OCI-LY7 (cell line): ENCODE results near the gene CARD14. TPM values are rescaled to one million over a fixed set of nuclear protein-coding genes. Genes with fewer than 3 reads are reported as not detected.

Experiments
- BruUV-seq: library from RNA; stranded (reverse); fragments of 400-500 nt; replicated peaks from 2 replicates; lab custom pipeline; 2021; lab: Mats Ljungman, UMichigan
- CTCF ChIA-PET: fragments of 300-600 bp; sonication (Branson Sonifier 250); formaldehyde crosslinking; loops from one replicate; lab custom pipeline; 2022; ENCODE audit warnings: antibody characterized with exemption; ENCODE audit not compliant: unreplicated experiment; lab: Charles Lee
- POLR2A ChIA-PET: fragments of 300-600 bp; sonication (Branson Sonifier 250); formaldehyde crosslinking; loops from one replicate; lab custom pipeline; 2022; ENCODE audit warnings: antibody characterized with exemption; lab: Charles Lee
- DNase-seq: peaks from one replicate; pipeline ENCODE4 v3.0.0-alpha.2; 2015; ENCODE audit warnings: low spot score
- H2AFZ ChIP-seq: fragments of 200-600 bp; sonication (generic), shearing (Covaris generic); 2 replicates; pipeline ENCODE4 v1.6.1; 2014; ENCODE audit warnings: mild to moderate bottlenecking, antibody characterized with exemption, low read length, moderate library complexity
- H3K27ac ChIP-seq: fragments of 200-600 bp; sonication (generic); 2 replicates; pipeline ENCODE4 v1.5.1; 2014; ENCODE audit warnings: mixed run types, low read depth, mild to moderate bottlenecking, moderate library complexity, low read length, inconsistent platforms; ENCODE audit not compliant: poor library complexity, severe bottlenecking
- H3K36me3 ChIP-seq: fragments of 200-600 bp; sonication (generic); 2 replicates; pipeline ENCODE4 v1.6.1; 2014; ENCODE audit warnings: mild to moderate bottlenecking, antibody characterized with exemption, low read length, moderate library complexity, mixed read lengths; ENCODE audit not compliant: insufficient read depth
- H3K4me1 ChIP-seq: fragments of 200-600 bp; sonication (generic); 2 replicates; pipeline ENCODE4 v1.5.1; 2014; ENCODE audit warnings: mild to moderate bottlenecking, low read length; ENCODE audit not compliant: insufficient read depth, poor library complexity, severe bottlenecking
- H3K4me2 ChIP-seq: fragments of 200-600 bp; sonication (generic); 2 replicates; pipeline ENCODE4 v1.6.1; 2014; ENCODE audit warnings: mild to moderate bottlenecking, low read length
- H3K4me3 ChIP-seq: fragments of 200-600 bp; sonication (generic); 2 replicates; pipeline ENCODE4 v1.5.1; 2014; ENCODE audit warnings: mild to moderate bottlenecking, low read depth, low read length; ENCODE audit not compliant: poor library complexity, severe bottlenecking
- H3K79me2 ChIP-seq: fragments of 200-600 bp; sonication (generic); 2 replicates; pipeline ENCODE4 v1.6.1; 2016; ENCODE audit warnings: low read depth, mild to moderate bottlenecking, low read length, moderate library complexity, mixed read lengths; ENCODE audit not compliant: insufficient read depth
- H3K9me2 ChIP-seq: fragments of 200-600 bp; sonication (generic); 2 replicates; pipeline ENCODE4 v1.6.1; 2016; ENCODE audit warnings: mild to moderate bottlenecking, low read length, mixed read lengths; ENCODE audit not compliant: insufficient read depth
- H3K9me3 ChIP-seq: fragments of 200-600 bp; sonication (generic); 2 replicates; pipeline ENCODE4 v1.6.1; 2014; ENCODE audit warnings: mild to moderate bottlenecking, mixed run types, low read length, mixed read lengths
- H4K20me1 ChIP-seq: fragments of 200-600 bp; sonication (generic); 2 replicates; pipeline ENCODE4 v1.6.1; 2014; ENCODE audit warnings: mild to moderate bottlenecking, antibody characterized with exemption, low read length, moderate library complexity, mixed read lengths; ENCODE audit not compliant: insufficient read depth
- CTCF ChIP-seq: fragments of 200-600 bp; sonication (generic); conservative IDR thresholded peaks from 2 replicates; pipeline ENCODE4 v1.5.1; 2014; ENCODE audit warnings: mild to moderate bottlenecking, antibody characterized with exemption, low read length, moderate library complexity, mixed read lengths
- EZH2phosphoT487 ChIP-seq: fragments of 200-600 bp; sonication (generic); IDR thresholded peaks from 2 replicates; pipeline ENCODE4 v1.6.1; 2018; ENCODE audit warnings: low read depth, borderline replicate concordance, mild to moderate bottlenecking, mixed run types, antibody characterized with exemption, low read length, moderate library complexity, mixed read lengths
- intact Hi-C: fragments of 100-400 bp; cut with micrococcal nuclease; formaldehyde crosslinking; loops from one replicate; pipeline ENCODE4 v1.10.0; 2022; ENCODE audit not compliant: unreplicated experiment
- total RNA-seq, 2 experiments: library from RNA; depleted of rRNA in 1 of 2; stranded (reverse); fragments of >200 nt in 1 of 2; shearing (Covaris generic) in 1 of 2; gene quantifications; 2 replicates each; pipeline ENCODE4 v1.2.3, GENCODE V29; 2014 to 2022

Gene CARD14
- total RNA-seq, 2 experiments from 2014 or later: not detected

- H3K4me1 ChIP-seq: peaks cover 8% of the 10 kb centered on the region
- no peak overlapping the region for H3K4me3 ChIP-seq
- POLR2A ChIA-PET: no interaction called here
- H3K9me3 ChIP-seq: peaks cover 33% of the 10 kb centered on the region
- H3K36me3 ChIP-seq: no peaks in the 10 kb centered on the region; the same call in 1 of the 2 replicates
- TF ChIP-seq EZH2phosphoT487 (no peak), CTCF (no peak)
- no TSS peak for BruUV-seq
- no peak for DNase-seq
- intact Hi-C loops: no loop called here
- H3K4me2 ChIP-seq: no peak overlapping the region
- H2AFZ ChIP-seq: no peak overlapping the region
- CTCF ChIA-PET: no interaction called here
- no peaks in the 10 kb centered on the region for H3K79me2 ChIP-seq
- no peaks in the 10 kb centered on the region for H4K20me1 ChIP-seq
- H3K9me2 ChIP-seq: no peaks in the 10 kb centered on the region
- H3K27ac ChIP-seq: no peak overlapping the region
Measured at GRCh38 chr17:80158846-80159245, 11.0 kb upstream of the CARD14 start.

- Histone ChIP-seq H3K9me2 (no peaks in the 10 kb centered on the region), H3K4me3 (no peak overlapping the region), H3K36me3 (no peaks in the 10 kb centered on the region; the same call in 1 of the 2 replicates), H4K20me1 (no peaks in the 10 kb centered on the region), H2AFZ (no peak overlapping the region), H3K9me3 (peaks cover 25% of the 10 kb centered on the region), H3K27ac (no peak overlapping the region), H3K4me2 (no peak overlapping the region), H3K4me1 (no peaks in the 10 kb centered on the region), H3K79me2 (no peaks in the 10 kb centered on the region)
- POLR2A ChIA-PET: interaction anchor here (0.6 kb wide), 1 partner anchor 76 kb away, joined by 3 read pairs; no protein-coding TSS in a partner anchor
- TF ChIP-seq EZH2phosphoT487: no peak
- TF ChIP-seq CTCF: no peak
- BruUV-seq: no TSS peak
- intact Hi-C loops: no loop called here
- CTCF ChIA-PET: no interaction called here
- no peak for DNase-seq
Measured at GRCh38 chr17:80160536-80160935, 9.3 kb upstream of the CARD14 start.

- H3K27ac ChIP-seq: no peak overlapping the region
- BruUV-seq: no TSS peak
- no peaks in the 10 kb centered on the region for H3K36me3 ChIP-seq
- CTCF ChIA-PET: no interaction called here
- H4K20me1 ChIP-seq: no peaks in the 10 kb centered on the region
- no peaks in the 10 kb centered on the region for H3K79me2 ChIP-seq
- no peaks in the 10 kb centered on the region for H3K9me3 ChIP-seq
- no peaks in the 10 kb centered on the region for H3K9me2 ChIP-seq
- H3K4me1 ChIP-seq: no peaks in the 10 kb centered on the region
- POLR2A ChIA-PET: interaction anchor here (1.0 kb wide), 1 partner anchor 14 kb away, joined by 3 read pairs; no protein-coding TSS in a partner anchor
- intact Hi-C loops: no loop called here
- H3K4me3 ChIP-seq: no peak overlapping the region
- TF ChIP-seq CTCF (no peak), EZH2phosphoT487 (no peak)
- no peak overlapping the region for H2AFZ ChIP-seq
- H3K4me2 ChIP-seq: no peak overlapping the region
- no peak for DNase-seq
Measured at GRCh38 chr17:80163336-80163735, 6.5 kb upstream of the CARD14 start.
